Tibial nerve (tissue), 4 donors: Measurements from ENCODE around the gene PLXNA1. TPM values are rescaled to one million over a fixed set of nuclear protein-coding genes. Genes with fewer than 3 reads are reported as not detected.

Experiments used
- DNase-seq, 2 donors: peaks; one replicate each; pipeline ENCODE4 v3.0.0-alpha.2; 2019; ENCODE audit warnings: low spot score in 2 of 2
- H3K27ac ChIP-seq, 4 donors: fragments of 200-600 bp; sonication (generic) in 3 of 4; one replicate each; pipeline ENCODE4 v1.5.1; 2017 to 2019; ENCODE audit warnings: mild to moderate bottlenecking in 1 of 4
- H3K27me3 ChIP-seq, 2 donors: fragments of 200-600 bp; sonication (generic) in 1 of 2; one replicate each; pipeline versions ENCODE4 v1.5.1 to v1.6.0; 2017 to 2019
- H3K36me3 ChIP-seq, 3 donors: fragments of 200-600 bp; sonication (generic); one replicate each; pipeline ENCODE4 v1.5.1; 2018 to 2019
- H3K4me1 ChIP-seq, 4 donors: fragments of 200-600 bp; sonication (generic) in 3 of 4; one replicate each; pipeline ENCODE4 v1.5.1; 2017 to 2019
- H3K4me3 ChIP-seq, 4 donors: fragments of 200-600 bp; sonication (generic) in 3 of 4; one replicate each; pipeline ENCODE4 v1.5.1; 2017 to 2019; ENCODE audit warnings: mild to moderate bottlenecking in 1 of 4, moderate library complexity in 1 of 4
- H3K9me3 ChIP-seq, 4 donors: fragments of 200-600 bp; sonication (generic) in 3 of 4; one replicate each; pipeline ENCODE4 v1.5.1; 2017 to 2019
- EP300 ChIP-seq, 2 donors: sonication (generic); formaldehyde crosslinking; IDR thresholded peaks; one replicate each; pipeline ENCODE4 v1.6.1; 2017; ENCODE audit warnings: antibody characterized with exemption in 2 of 2, mild to moderate bottlenecking in 1 of 2
- POLR2A ChIP-seq, 2 donors: fragments of 450-650 bp; IDR thresholded peaks; one replicate each; pipeline ENCODE4 v1.6.1; 2017; ENCODE audit warnings: antibody characterized with exemption in 2 of 2, mild to moderate bottlenecking in 2 of 2, moderate library complexity in 2 of 2
- WGBS, 2 donors: methylation state at CpG; one replicate each; pipeline ENCODE4 v1.1.5; 2018; 5-methylcytosine and 5-hydroxymethylcytosine counted together
- total RNA-seq, 4 donors: library from RNA; depleted of rRNA; stranded (reverse); fragments of >200 nt; gene quantifications; one replicate each; pipeline ENCODE4 v1.1.0, GENCODE V29; 2016
- TF ChIP-seq, protein P1 (sequence below), 5 experiments: fragments of 200-600 bp in 3 of 5; fragments of 450-650 bp in 2 of 5; sonication (generic) in 3 of 5; IDR thresholded peaks; one replicate each; pipeline ENCODE4 v1.5.1; 2016 to 2019; ENCODE audit warnings: antibody characterized with exemption in 5 of 5, mild to moderate bottlenecking in 3 of 5, moderate library complexity in 2 of 5

Gene PLXNA1
- total RNA-seq, 4 donors from 2014 or later: 39.1 to 51.3 (median 39.9) TPM

DNA sequence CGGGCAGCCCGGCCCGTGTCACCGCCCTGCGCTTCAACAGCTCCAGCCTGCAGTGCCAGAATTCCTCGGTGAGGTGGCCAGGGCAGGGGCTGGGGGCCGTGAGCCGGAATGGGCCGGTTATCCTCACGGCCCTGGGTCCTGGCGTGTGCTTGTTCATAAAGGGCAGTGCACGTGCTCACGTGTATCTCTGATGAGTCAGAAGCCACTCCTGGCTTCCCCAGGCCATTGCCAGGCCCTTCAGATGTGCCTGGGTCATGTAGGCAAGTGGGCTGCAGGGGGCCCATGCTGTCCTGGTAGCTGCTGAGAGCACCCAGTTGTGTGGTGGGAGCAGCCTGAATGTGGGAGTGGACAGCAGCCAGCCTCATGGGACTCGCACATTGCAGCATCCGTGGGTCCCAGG lies 29.2 kb downstream of the PLXNA1 start:
- Histone ChIP-seq H3K4me3 (no peak overlapping the region), H3K27ac (no peak overlapping the region), H3K4me1 (peaks cover 0 to 14% (median 2%) of the 10 kb centered on the region in 4 donors), H3K9me3 (no peaks in the 10 kb centered on the region), H3K36me3 (peaks cover 0 to 84% (median 8%) of the 10 kb centered on the region in 3 donors), H3K27me3 (no peaks in the 10 kb centered on the region)
- TF ChIP-seq, protein P1, sequence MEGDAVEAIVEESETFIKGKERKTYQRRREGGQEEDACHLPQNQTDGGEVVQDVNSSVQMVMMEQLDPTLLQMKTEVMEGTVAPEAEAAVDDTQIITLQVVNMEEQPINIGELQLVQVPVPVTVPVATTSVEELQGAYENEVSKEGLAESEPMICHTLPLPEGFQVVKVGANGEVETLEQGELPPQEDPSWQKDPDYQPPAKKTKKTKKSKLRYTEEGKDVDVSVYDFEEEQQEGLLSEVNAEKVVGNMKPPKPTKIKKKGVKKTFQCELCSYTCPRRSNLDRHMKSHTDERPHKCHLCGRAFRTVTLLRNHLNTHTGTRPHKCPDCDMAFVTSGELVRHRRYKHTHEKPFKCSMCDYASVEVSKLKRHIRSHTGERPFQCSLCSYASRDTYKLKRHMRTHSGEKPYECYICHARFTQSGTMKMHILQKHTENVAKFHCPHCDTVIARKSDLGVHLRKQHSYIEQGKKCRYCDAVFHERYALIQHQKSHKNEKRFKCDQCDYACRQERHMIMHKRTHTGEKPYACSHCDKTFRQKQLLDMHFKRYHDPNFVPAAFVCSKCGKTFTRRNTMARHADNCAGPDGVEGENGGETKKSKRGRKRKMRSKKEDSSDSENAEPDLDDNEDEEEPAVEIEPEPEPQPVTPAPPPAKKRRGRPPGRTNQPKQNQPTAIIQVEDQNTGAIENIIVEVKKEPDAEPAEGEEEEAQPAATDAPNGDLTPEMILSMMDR (IDR thresholded peaks at IDR 0.05): no peak
- TF ChIP-seq POLR2A (IDR thresholded peaks at IDR 0.05): no peak
- no peak for TF ChIP-seq EP300 (IDR thresholded peaks at IDR 0.05)
- no peak for DNase-seq
- WGBS, 2 donors: 87 to 92% methylated on average over 13 to 14 of the region's 15 CpGs

DNA sequence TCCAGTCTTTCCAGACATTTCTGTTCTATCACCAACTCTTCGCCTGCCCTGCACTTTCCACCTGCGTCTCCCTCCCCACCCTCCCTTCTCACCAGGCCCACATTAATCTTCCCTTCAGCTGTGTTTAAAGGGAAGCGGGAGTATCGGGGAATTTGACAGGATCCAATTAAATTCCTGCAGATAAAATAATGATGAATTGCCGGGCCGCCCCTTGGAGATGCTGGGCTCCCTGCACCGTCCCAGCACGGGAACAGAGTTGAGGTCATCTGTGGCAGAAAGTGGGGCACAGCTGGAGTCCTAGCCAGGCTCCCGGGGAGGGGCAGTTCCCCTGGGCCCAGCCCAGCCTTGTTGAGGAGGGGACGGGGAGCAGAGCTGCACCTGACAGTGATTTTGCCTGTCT lies 30.3 kb downstream of the PLXNA1 start:
- H3K27me3 ChIP-seq: no peaks in the 10 kb centered on the region
- H3K4me3 ChIP-seq: no peak overlapping the region
- 80 to 81% methylated on average over 10 of the region's 10 CpGs for WGBS, 2 donors
- no peaks in the 10 kb centered on the region for H3K9me3 ChIP-seq
- no peak overlapping the region for H3K27ac ChIP-seq
- no peak for TF ChIP-seq EP300 (IDR thresholded peaks at IDR 0.05)
- TF ChIP-seq POLR2A (IDR thresholded peaks at IDR 0.05): no peak
- TF ChIP-seq, protein P1 (IDR thresholded peaks at IDR 0.05): no peak
- H3K4me1 ChIP-seq: peaks cover 0 to 14% (median 2%) of the 10 kb centered on the region in 4 donors
- peaks cover 0 to 89% (median 14%) of the 10 kb centered on the region in 3 donors for H3K36me3 ChIP-seq
- no peak for DNase-seq

DNA sequence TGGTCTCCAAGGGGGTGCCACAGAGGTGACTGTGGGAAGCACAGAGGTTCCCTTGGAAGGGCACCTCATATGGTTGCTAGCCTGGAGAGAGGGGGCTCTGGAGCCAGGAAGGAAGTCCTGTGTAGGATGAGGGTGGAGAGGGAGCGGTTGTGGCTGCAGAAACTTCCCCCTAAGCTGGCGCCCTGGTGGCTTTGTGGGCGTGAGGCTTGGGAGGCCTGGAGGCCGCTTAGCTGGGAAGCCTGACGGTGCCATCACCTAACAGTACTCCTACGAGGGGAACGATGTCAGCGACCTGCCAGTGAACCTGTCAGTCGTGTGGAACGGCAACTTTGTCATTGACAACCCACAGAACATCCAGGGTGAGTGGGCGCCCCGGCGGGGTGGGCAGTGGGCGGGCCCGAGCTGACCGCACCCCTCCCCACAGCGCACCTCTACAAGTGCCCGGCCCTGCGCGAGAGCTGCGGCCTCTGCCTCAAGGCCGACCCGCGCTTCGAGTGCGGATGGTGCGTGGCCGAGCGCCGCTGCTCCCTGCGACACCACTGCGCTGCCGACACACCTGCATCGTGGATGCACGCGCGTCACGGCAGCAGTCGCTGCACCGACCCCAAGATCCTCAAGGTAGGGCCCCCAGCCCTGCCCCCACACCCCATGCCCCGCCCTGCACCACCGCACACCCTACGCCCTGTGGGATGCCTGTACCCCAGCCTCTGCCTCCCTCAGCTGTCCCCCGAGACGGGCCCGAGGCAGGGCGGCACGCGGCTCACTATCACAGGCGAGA lies 31.0 kb downstream of the PLXNA1 start:
- H3K27ac ChIP-seq: no peak overlapping the region
- peaks cover 0 to 14% (median 2%) of the 10 kb centered on the region in 4 donors for H3K4me1 ChIP-seq
- H3K4me3 ChIP-seq: no peak overlapping the region
- 89 to 94% methylated on average over 37 to 50 of the region's 50 CpGs for WGBS, 2 donors
- TF ChIP-seq POLR2A (IDR thresholded peaks at IDR 0.05) (no peak), EP300 (IDR thresholded peaks at IDR 0.05) (no peak)
- TF ChIP-seq, protein P1 (IDR thresholded peaks at IDR 0.05): no peak
- H3K9me3 ChIP-seq: no peaks in the 10 kb centered on the region
- DNase-seq: no peak
- H3K36me3 ChIP-seq: peaks cover 0 to 94% (median 18%) of the 10 kb centered on the region in 3 donors
- no peaks in the 10 kb centered on the region for H3K27me3 ChIP-seq

DNA sequence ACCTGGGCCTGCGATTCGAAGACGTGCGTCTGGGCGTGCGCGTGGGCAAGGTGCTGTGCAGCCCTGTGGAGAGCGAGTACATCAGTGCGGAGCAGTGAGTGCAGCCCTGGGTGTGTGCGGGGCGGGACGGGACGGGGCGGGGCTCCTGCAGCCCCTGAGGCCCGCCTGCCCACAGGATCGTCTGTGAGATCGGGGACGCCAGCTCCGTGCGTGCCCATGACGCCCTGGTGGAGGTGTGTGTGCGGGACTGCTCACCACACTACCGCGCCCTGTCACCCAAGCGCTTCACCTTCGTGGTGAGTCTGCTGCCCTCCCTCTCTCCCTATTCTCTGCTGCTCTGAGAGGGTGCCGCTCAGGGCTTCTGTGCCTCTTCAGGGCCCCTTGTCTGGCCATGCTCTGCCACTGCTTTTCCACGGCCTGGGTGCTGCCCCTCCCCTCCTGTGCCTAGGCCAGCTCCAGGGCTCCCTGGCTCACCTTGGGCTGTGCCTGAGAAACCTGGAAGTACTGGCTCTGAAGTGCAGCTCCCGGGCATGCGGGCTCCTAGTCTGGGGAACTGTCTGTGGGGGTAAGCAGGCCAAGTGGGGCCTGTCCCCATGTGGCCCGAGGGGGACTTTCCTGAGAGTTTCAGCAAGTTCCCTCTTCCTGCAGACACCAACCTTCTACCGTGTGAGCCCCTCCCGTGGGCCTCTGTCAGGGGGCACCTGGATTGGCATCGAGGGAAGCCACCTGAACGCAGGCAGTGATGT lies 31.8 kb downstream of the PLXNA1 start:
- WGBS, 2 donors: 81 to 91% methylated on average over 21 to 31 of the region's 35 CpGs
- peaks cover 0 to 99% (median 18%) of the 10 kb centered on the region in 3 donors for H3K36me3 ChIP-seq

More for the DNA sequence above, 31.8 kb downstream of the PLXNA1 start:
- no peak for DNase-seq
- H3K4me3 ChIP-seq: no peak overlapping the region
- no peak overlapping the region for H3K27ac ChIP-seq
- TF ChIP-seq EP300 (IDR thresholded peaks at IDR 0.05) (no peak), POLR2A (IDR thresholded peaks at IDR 0.05) (no peak)
- TF ChIP-seq, protein P1 (IDR thresholded peaks at IDR 0.05): no peak
- H3K4me1 ChIP-seq: peaks cover 0 to 14% (median under 1%) of the 10 kb centered on the region in 4 donors
- H3K27me3 ChIP-seq: no peaks in the 10 kb centered on the region
- H3K9me3 ChIP-seq: no peaks in the 10 kb centered on the region
